CD4-positive, alpha-beta T cell treated with Interleukin-6 at 100 ng/mL for 8 hours (primary cell): ENCODE measurements around the gene UGT2B10.

Experiments used
- DNase-seq: peaks from one replicate; pipeline ENCODE4 v3.0.0-alpha.2; 2020; ENCODE audit warnings: mixed read lengths, low spot score

Gene UGT2B10

DNA sequence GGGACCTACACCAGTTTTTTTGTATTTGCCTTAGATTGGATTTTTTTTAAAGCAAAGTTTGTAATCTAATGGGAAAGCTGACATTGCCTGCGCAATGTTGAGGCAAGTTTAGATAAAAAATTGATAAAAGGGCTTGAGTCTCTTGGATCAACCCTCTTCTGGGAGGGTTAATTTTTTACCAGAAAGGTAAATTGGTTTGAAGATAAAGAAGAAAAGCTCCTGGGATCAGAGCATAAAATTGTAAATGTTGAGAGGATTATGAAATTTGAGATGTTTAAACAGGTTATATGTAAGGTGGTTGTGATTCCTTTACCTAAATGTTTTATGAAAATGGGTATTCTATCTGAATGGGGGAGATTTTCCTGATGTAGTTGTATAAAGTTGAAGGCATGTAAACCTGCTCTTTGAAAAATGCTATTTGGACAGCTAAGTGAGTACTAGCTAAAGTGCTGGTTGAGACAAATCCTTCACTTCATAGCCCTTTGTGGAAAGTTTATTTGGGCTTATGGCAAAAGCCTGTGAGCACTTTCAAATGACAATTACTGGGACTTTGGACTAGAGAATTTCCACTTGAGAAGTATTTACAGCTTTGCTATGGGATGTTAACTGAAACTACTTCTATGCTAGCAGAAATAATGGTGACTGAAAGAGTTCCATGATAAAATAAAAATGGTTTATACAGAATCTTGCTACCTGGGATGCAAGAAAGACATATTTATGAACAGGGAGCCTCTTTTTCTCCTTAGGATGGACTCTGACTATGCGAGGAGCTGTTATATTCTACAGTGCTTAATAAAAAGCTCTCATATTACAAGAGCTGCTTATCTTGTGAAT, 56.2 kb downstream of the UGT2B10 start:
- no peak for DNase-seq

DNA sequence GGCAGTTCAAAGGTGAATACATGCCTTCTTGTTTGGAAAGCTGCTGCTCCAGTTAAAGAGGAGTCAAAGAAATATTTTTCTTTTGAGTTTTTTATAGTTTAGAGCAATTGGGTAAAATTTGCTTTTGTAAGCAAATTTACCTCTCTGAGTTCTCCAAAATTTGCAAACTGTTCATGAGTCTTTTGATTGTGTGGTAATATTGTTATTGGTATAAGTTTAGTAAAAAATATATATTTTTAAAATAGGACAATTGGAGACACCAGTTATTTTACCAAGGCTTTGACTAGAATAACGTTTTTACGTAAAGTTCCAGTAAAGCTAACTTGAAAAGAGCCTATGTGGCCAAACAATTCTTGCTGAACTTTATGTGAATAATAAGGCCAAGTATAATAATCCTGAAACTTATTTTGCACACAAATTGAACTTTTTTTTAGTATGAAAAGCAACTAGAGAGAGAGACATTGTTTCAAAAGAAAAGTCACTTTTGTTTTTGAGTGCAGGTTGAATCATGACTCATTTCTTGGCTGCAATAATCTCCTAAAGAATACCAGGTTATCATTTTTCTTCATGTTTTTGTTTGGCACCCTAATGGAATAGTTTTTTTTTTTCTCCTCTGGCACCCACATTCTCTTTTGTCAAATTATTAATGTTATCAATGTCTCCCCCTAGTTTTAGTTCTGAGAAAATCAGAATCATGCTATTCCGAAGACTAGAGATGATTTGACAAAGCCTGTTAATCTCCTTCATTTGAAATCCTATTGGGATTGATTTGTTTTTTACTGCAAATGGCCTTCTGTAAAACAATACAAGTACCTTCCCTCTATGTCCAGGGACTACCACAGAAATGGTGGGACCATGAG, 57.1 kb downstream of the UGT2B10 start:
- no peak for DNase-seq

DNA sequence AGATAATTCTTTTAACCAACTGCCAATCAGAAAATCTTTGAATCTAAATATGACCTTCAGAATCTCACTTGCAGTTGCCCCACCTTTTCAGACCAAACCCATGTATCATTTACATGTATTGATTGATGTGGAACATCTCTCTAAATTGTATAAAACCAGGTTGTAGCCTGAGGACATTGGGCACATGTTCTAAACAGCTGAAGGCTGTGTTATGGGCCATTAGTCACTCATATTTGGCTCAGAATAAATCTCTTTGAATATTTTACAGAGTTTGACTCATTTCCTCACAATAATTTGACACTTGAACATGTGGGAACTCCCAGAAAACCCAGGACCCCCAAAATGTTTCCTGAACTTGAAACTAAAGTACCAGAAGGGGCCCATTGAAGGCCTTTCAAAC, 58.7 kb downstream of the UGT2B10 start:
- DNase-seq = no peak

DNA sequence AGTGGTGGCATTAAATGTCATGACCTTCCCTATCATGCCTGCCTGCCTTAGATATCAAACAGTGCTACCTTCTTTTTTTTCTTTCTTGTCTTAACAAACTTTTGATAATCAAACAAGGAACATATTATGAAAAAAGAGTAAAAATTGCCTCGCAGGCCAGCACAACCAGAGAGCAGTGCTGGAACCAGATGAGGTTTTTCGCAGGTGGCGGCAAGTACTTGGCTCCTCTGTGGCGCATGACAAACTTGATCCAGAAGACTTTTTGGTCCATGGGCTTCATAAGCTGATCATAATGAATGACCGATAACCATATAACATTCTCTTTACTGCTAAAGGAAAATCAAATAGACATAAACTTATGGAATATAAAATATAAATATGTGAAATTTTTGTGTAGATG, 61.8 kb downstream of the UGT2B10 start:
- DNase-seq = no peak

DNA sequence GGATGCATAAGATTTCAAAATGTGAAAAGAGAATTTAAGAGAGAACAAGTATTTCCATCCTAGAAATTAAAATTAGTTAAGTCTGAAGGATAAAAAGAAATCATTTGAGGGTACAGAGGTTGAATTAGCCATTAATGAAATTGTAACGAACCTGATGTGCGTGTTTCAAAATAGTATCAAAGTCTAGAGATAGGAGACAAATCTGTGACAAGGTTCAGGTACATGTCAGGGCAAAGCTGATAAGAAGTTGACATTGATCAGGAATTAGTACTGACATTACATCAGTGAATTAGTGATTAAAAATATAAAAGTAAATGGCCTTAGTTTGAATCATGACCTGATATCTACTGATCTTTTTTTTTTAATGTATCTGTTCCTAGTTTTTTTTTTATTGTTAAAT, 62.3 kb downstream of the UGT2B10 start:
- no peak for DNase-seq
